ENCODE data around the gene TMEM51. TPM values are rescaled to one million over a fixed set of nuclear protein-coding genes. Genes with fewer than 3 reads are reported as not detected.

Gene TMEM51
- total RNA-seq, 1 experiment from 2014 or later, result 1.7 TPM

DNA sequence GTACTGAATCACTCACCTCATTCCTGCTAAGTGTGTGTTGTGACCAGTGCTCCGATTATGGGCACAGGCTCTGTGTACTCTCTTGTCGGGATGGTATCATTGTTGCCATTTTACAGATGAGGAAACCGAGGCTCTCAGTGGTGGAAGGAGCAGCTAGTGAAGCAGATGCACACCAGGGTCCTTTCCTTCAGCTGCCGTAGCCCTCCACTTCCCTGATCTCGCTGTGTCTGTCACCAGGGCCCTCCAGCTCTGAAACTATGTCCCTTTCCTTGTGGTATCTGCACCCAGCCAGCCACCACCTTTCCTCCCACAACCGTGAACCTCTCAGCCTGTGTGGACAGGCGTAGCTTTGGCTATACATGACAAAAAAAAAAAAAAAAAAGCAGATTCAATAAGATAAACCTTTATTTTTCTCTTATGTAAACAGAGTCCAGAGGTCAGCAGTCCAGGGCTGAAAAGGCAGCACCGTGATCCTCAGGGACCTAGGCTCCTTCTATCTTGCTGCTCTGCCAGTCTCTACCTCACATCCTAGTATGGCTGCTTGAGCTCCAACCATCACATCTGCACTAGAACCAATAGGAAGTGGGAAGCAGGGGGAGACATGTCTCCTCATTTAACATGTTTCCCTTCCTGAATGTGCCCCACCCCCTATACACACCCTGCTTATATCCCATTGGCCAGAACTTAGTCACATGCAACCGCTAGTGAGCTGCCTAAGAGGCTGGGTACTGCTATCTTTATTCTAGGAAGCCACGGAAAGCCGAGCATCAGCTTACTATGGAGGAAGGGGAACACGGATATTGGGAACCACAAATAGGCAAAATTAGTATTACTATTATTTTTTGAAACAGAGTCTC, 44.3 kb downstream of the TMEM51 start:
- TF ChIP-seq, protein P1, sequence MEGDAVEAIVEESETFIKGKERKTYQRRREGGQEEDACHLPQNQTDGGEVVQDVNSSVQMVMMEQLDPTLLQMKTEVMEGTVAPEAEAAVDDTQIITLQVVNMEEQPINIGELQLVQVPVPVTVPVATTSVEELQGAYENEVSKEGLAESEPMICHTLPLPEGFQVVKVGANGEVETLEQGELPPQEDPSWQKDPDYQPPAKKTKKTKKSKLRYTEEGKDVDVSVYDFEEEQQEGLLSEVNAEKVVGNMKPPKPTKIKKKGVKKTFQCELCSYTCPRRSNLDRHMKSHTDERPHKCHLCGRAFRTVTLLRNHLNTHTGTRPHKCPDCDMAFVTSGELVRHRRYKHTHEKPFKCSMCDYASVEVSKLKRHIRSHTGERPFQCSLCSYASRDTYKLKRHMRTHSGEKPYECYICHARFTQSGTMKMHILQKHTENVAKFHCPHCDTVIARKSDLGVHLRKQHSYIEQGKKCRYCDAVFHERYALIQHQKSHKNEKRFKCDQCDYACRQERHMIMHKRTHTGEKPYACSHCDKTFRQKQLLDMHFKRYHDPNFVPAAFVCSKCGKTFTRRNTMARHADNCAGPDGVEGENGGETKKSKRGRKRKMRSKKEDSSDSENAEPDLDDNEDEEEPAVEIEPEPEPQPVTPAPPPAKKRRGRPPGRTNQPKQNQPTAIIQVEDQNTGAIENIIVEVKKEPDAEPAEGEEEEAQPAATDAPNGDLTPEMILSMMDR (conservative IDR thresholded peaks at IDR 0.05; ENCODE audit: low read depth, low read length), result no peak
- TF ChIP-seq EZH2 (IDR thresholded peaks at IDR 0.05; ENCODE audit: borderline replicate concordance, low read depth, low read length, poor library complexity, severe bottlenecking), result no peak
- BruUV-seq (replicated peaks), result no TSS peak
- Histone ChIP-seq H3K9me3 (ENCODE audit: low read depth, low read length, poor library complexity, severe bottlenecking) (no peaks in the 10 kb centered on the region), H3K27me3 (replicated peaks; ENCODE audit: insufficient read depth, low read depth, low read length, poor library complexity) (no peaks in the 10 kb centered on the region), H3K4me1 (ENCODE audit: insufficient read depth, low read length, poor library complexity, severe bottlenecking) (peaks cover 3% of the 10 kb centered on the region), H3K36me3 (ENCODE audit: insufficient read depth, low read length, poor library complexity, severe bottlenecking) (no peaks in the 10 kb centered on the region), H3K4me3 (ENCODE audit: low read depth, low read length, poor library complexity, severe bottlenecking) (no peak overlapping the region), H3K27ac (ENCODE audit: low read depth, low read length, poor library complexity, severe bottlenecking) (no peak overlapping the region)
- DNase-seq (ENCODE audit: low spot score), result no peak
- ChIA-PET POLR2A (ENCODE audit: low non-redundant PET) (no interaction called here), CTCF (no interaction called here)
- intact Hi-C loops (cut with micrococcal nuclease; ENCODE audit: unreplicated experiment), result no loop called here

- ChIA-PET POLR2A (ENCODE audit: low non-redundant PET) (no interaction called here), CTCF (no interaction called here)
- peaks cover 3% of the 10 kb centered on the region for H3K4me1 ChIP-seq (ENCODE audit: insufficient read depth, low read length, poor library complexity, severe bottlenecking)
- H3K9me3 ChIP-seq (ENCODE audit: low read depth, low read length, poor library complexity, severe bottlenecking), result no peaks in the 10 kb centered on the region
- no TSS peak for BruUV-seq (replicated peaks)
- H3K36me3 ChIP-seq (ENCODE audit: insufficient read depth, low read length, poor library complexity, severe bottlenecking), result no peaks in the 10 kb centered on the region
- no peak overlapping the region for H3K27ac ChIP-seq (ENCODE audit: low read depth, low read length, poor library complexity, severe bottlenecking)
- TF ChIP-seq EZH2 (IDR thresholded peaks at IDR 0.05; ENCODE audit: borderline replicate concordance, low read depth, low read length, poor library complexity, severe bottlenecking), result no peak
- H3K27me3 ChIP-seq (replicated peaks; ENCODE audit: insufficient read depth, low read depth, low read length, poor library complexity), result no peaks in the 10 kb centered on the region
- no peak for DNase-seq (ENCODE audit: low spot score)
- no peak overlapping the region for H3K4me3 ChIP-seq (ENCODE audit: low read depth, low read length, poor library complexity, severe bottlenecking)
- intact Hi-C loops (cut with micrococcal nuclease; ENCODE audit: unreplicated experiment), result no loop called here
Observed at GRCh38 chr1:15198684-15199083, 45.1 kb downstream of the TMEM51 start.

DNA sequence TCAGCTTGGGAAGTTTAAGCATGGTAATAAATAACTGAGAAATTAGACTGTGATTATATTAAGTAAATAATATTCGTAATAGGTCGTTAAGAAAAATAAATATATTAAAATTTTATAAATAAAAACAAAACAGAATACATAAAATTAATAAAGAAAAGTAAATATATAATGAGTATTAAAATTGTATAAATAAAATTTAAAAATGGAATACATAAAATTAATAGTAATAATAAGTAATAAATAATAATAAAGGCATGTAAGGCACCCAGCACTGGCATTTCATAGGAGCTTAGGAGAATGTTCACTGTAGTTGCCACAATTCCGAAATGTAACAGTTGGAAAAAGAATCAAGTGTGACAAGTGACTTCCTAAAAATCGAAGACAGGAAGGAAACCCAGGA, 47.7 kb downstream of the TMEM51 start:
- Histone ChIP-seq H3K27me3 (replicated peaks; ENCODE audit: insufficient read depth, low read depth, low read length, poor library complexity) (no peaks in the 10 kb centered on the region), H3K4me1 (ENCODE audit: insufficient read depth, low read length, poor library complexity, severe bottlenecking) (peaks cover 3% of the 10 kb centered on the region), H3K9me3 (ENCODE audit: low read depth, low read length, poor library complexity, severe bottlenecking) (no peaks in the 10 kb centered on the region), H3K27ac (ENCODE audit: low read depth, low read length, poor library complexity, severe bottlenecking) (no peak overlapping the region), H3K4me3 (ENCODE audit: low read depth, low read length, poor library complexity, severe bottlenecking) (no peak overlapping the region), H3K36me3 (ENCODE audit: insufficient read depth, low read length, poor library complexity, severe bottlenecking) (no peaks in the 10 kb centered on the region)
- intact Hi-C loops (cut with micrococcal nuclease; ENCODE audit: unreplicated experiment), result no loop called here
- DNase-seq (ENCODE audit: low spot score), result no peak
- ChIA-PET POLR2A (ENCODE audit: low non-redundant PET) (no interaction called here), CTCF (interaction anchor here (0.6 kb wide), 1 partner anchor 938 kb away, joined by 4 read pairs; no protein-coding TSS in a partner anchor)
- TF ChIP-seq, protein P1 (conservative IDR thresholded peaks at IDR 0.05; ENCODE audit: low read depth, low read length), result no peak
- no TSS peak for BruUV-seq (replicated peaks)
